GM10266 (cell line): Measurements from ENCODE around the gene LRRN3.

Experiments used
- DNase-seq: peaks from one replicate; pipeline ENCODE4 v3.0.0; 2012; ENCODE audit errors: extremely low spot score
- CTCF ChIP-seq: IDR thresholded peaks from 2 replicates; pipeline ENCODE4 v1.5.1; 2012; ENCODE audit warnings: mild to moderate bottlenecking, low read depth; ENCODE audit not compliant: control insufficient read depth, insufficient read depth; ENCODE audit errors: missing control alignments

The LRRN3 gene

GRCh38 chr7:111090846-111091245, at the start of gene LRRN3:
TSS of gene LRRN3 (plus strand) at chr7:111091127. CDS start at chr7:111122773, 31,646 bp downstream.
- no peak for TF ChIP-seq CTCF
- DNase-seq: no peak

GRCh38 chr7:111041577-111041976, 49.4 kb upstream of the LRRN3 start:
- no peak for TF ChIP-seq CTCF
- no peak for DNase-seq

GRCh38 chr7:111042842-111043241, 48.1 kb upstream of the LRRN3 start:
- no peak for DNase-seq

GRCh38 chr7:111043561-111043960, 47.4 kb upstream of the LRRN3 start:
- DNase-seq: no peak
- no peak for TF ChIP-seq CTCF

More at GRCh38 chr7:111042842-111043241, 48.1 kb upstream of the LRRN3 start:
- TF ChIP-seq CTCF: no peak

GRCh38 chr7:111045449-111045848, 45.5 kb upstream of the LRRN3 start:
- no peak for DNase-seq
- no peak for TF ChIP-seq CTCF

- no peak for DNase-seq
- TF ChIP-seq CTCF: no peak
Measured at GRCh38 chr7:111047595-111047994, 43.3 kb upstream of the LRRN3 start.

GRCh38 chr7:111049971-111050680, 40.8 kb upstream of the LRRN3 start:
- no peak for DNase-seq
- TF ChIP-seq CTCF: no peak
